IMR-90 (cell line): ENCODE measurements around the gene AKR7A2. TPM values are rescaled to one million over a fixed set of nuclear protein-coding genes. Genes with fewer than 3 reads are reported as not detected.
A peak's percentile ranks its signal among the peaks of the same experiment; 100 is the strongest.

Experiments used
- ATAC-seq: fragments of 200-7000 bp; cut with Tn5 transposase; 2 replicates; pipeline ENCODE4 v1.9.1; 2020; ENCODE audit warnings: low read depth, mild to moderate bottlenecking, moderate library complexity
- BruUV-seq: library from RNA; stranded (reverse); fragments of 400-500 nt; replicated peaks from 2 replicates; lab custom pipeline; 2021; lab: Mats Ljungman, UMichigan
- CTCF ChIA-PET: fragments of 300-600 bp; formaldehyde crosslinking; extraction: SDS; loops from one replicate; lab custom pipeline; 2021; ENCODE audit warnings: antibody characterized with exemption; lab: Yijun Ruan, JAX
- POLR2A ChIA-PET: fragments of 300-600 bp; sonication (Branson Sonifier 250); formaldehyde crosslinking; loops from one replicate; lab custom pipeline; 2022; ENCODE audit warnings: antibody characterized with exemption; ENCODE audit not compliant: unreplicated experiment; lab: Charles Lee
- DNase-seq: peaks from one replicate; pipeline ENCODE4 v3.0.0; 2013
- H2AFZ ChIP-seq: replicated peaks from 2 replicates; pipeline ENCODE3; 2013; ENCODE audit warnings: low read length, mild to moderate bottlenecking; ENCODE audit not compliant: poor library complexity
- H2AK5ac ChIP-seq: 2 replicates; pipeline ENCODE4 v1.6.1; 2013; ENCODE audit warnings: low read depth, low read length, inconsistent platforms
- H2AK9ac ChIP-seq: replicated peaks from 2 replicates; pipeline ENCODE3; 2013; ENCODE audit warnings: mild to moderate bottlenecking, low read depth, low read length, moderate library complexity; ENCODE audit not compliant: poor library complexity
- H2BK120ac ChIP-seq: 2 replicates; pipeline ENCODE4 v1.6.1; 2013; ENCODE audit warnings: low read depth, low read length, inconsistent platforms
- H2BK15ac ChIP-seq: 3 replicates; pipeline ENCODE4 v1.6.1; 2013; ENCODE audit warnings: low read depth, low read length, inconsistent platforms
- H2BK20ac ChIP-seq: 2 replicates; pipeline ENCODE4 v1.6.1; 2013; ENCODE audit warnings: low read depth, mild to moderate bottlenecking, inconsistent platforms, low read length, moderate library complexity
- H2BK5ac ChIP-seq: 2 replicates; pipeline ENCODE4 v1.6.1; 2013; ENCODE audit warnings: mild to moderate bottlenecking, low read depth, low read length, inconsistent platforms; ENCODE audit not compliant: poor library complexity, severe bottlenecking
- H3K14ac ChIP-seq: replicated peaks from 2 replicates; pipeline ENCODE4 v1.6.1; 2013; ENCODE audit warnings: low read depth, low read length, inconsistent platforms
- H3K18ac ChIP-seq: 2 replicates; pipeline ENCODE4 v1.6.1; 2013; ENCODE audit warnings: low read depth, low read length, control low read depth
- H3K23ac ChIP-seq: 2 replicates; pipeline ENCODE4 v1.6.1; 2013; ENCODE audit warnings: low read depth, low read length, inconsistent platforms
- H3K27ac ChIP-seq: 2 replicates; pipeline ENCODE4 v1.5.1; 2013; ENCODE audit warnings: mild to moderate bottlenecking, control low read depth, low read length; ENCODE audit not compliant: insufficient read depth
- H3K27me3 ChIP-seq: 2 replicates; pipeline ENCODE4 v1.6.1; 2013; ENCODE audit warnings: low read length; ENCODE audit not compliant: control insufficient read depth, insufficient read depth
- H3K36me3 ChIP-seq: 2 replicates; pipeline ENCODE4 v1.6.1; 2013; ENCODE audit warnings: low read length, mixed read lengths; ENCODE audit not compliant: control insufficient read depth, insufficient read depth
- H3K4ac ChIP-seq: 2 replicates; pipeline ENCODE4 v1.6.1; 2013; ENCODE audit warnings: low read depth, low read length, inconsistent platforms
- H3K4me1 ChIP-seq: 2 replicates; pipeline ENCODE4 v1.6.1; 2013; ENCODE audit warnings: low read length, mixed read lengths; ENCODE audit not compliant: control insufficient read depth, insufficient read depth
- H3K4me2 ChIP-seq: 2 replicates; pipeline ENCODE4 v1.6.1; 2013; ENCODE audit warnings: low read depth, mild to moderate bottlenecking, control low read depth, low read length, moderate library complexity
- H3K4me3 ChIP-seq: 2 replicates; pipeline ENCODE4 v1.5.1; 2013; ENCODE audit warnings: low read depth, mild to moderate bottlenecking, control low read depth, low read length, moderate library complexity; ENCODE audit not compliant: insufficient read depth
- H3K56ac ChIP-seq: 2 replicates; pipeline ENCODE4 v1.6.1; 2013; ENCODE audit warnings: low read length, inconsistent platforms; ENCODE audit not compliant: insufficient read depth; ENCODE audit errors: extremely low read depth
- H3K79me1 ChIP-seq, 2 experiments: 2 replicates each; pipeline ENCODE4 v1.6.1; 2013; ENCODE audit warnings: low read length in 2 of 2, inconsistent platforms in 1 of 2, low read depth in 1 of 2
- H3K9ac ChIP-seq: 2 replicates; pipeline ENCODE4 v1.6.1; 2013; ENCODE audit warnings: low read depth, low read length, control low read depth
- H3K9me1 ChIP-seq: 2 replicates; pipeline ENCODE4 v1.6.1; 2013; ENCODE audit warnings: low read length, inconsistent platforms; ENCODE audit not compliant: insufficient read depth
- H3K9me3 ChIP-seq: 2 replicates; pipeline ENCODE4 v1.6.1; 2013; ENCODE audit warnings: low read length; ENCODE audit not compliant: control insufficient read depth, insufficient read depth
- H4K20me1 ChIP-seq: 2 replicates; pipeline ENCODE4 v1.6.1; 2013; ENCODE audit warnings: low read length, inconsistent platforms; ENCODE audit not compliant: insufficient read depth
- H4K5ac ChIP-seq: 2 replicates; pipeline ENCODE4 v1.6.1; 2013; ENCODE audit warnings: mild to moderate bottlenecking, low read depth, low read length, control low read depth
- H4K8ac ChIP-seq, 2 experiments: 2 replicates each; pipeline ENCODE4 v1.6.1; 2013; ENCODE audit warnings: low read depth in 2 of 2, low read length in 2 of 2, control low read depth in 1 of 2, inconsistent platforms in 1 of 2
- H4K91ac ChIP-seq: 2 replicates; pipeline ENCODE4 v1.6.1; 2013; ENCODE audit warnings: low read depth, low read length, inconsistent platforms; ENCODE audit not compliant: insufficient read depth
- MAZ ChIP-seq: IDR thresholded peaks from 2 replicates; pipeline ENCODE4 v1.6.1; 2012; ENCODE audit warnings: low read depth, mild to moderate bottlenecking, low read length, improper control_type of control experiment, moderate library complexity, borderline replicate concordance
- WGBS, 2 experiments: methylation state at CpG; one replicate each; pipeline versions ENCODE4 v1.1.5 to v1.1.7; 2013; ENCODE audit warnings: missing lambda C conversion rate in 2 of 2; ENCODE audit not compliant: insufficient read length in 1 of 2; ENCODE audit errors: extremely low coverage in 2 of 2; 5-methylcytosine and 5-hydroxymethylcytosine counted together
- dilution Hi-C: fragments of 300-500 bp; cut with HindIII; formaldehyde crosslinking; loops from one replicate; pipeline ENCODE4 v1.14.3; 2018; ENCODE audit warnings: low sequenced_read_pairs; ENCODE audit not compliant: unreplicated experiment
- in situ Hi-C: fragments of 300-500 bp; cut with MboI; formaldehyde crosslinking; loops from 3 replicates; pipeline ENCODE4 v1.14.3; 2019; ENCODE audit warnings: low sequenced_read_pairs, inconsistent platforms, mixed read lengths
- intact Hi-C: fragments of 100-400 bp; cut with micrococcal nuclease; formaldehyde crosslinking; loops from 2 replicates; pipeline ENCODE4 v1.10.0; 2022
- polyA plus RNA-seq, 3 experiments: library from polyadenylated mRNA; depleted of rRNA; stranded (reverse); fragments of >200 nt; gene quantifications; 2 replicates each; pipeline ENCODE4 v1.2.3, GENCODE V29; 2012; ENCODE audit warnings: low replicate concordance in 1 of 3
- total RNA-seq: library from RNA; depleted of rRNA; stranded (reverse); fragments of >200 nt; gene quantifications from 2 replicates; pipeline ENCODE4 v1.2.3, GENCODE V29; 2012
- TF ChIP-seq, protein P1 (sequence below): fragments of 150-350 bp; IDR thresholded peaks from 2 replicates; pipeline ENCODE4 v1.6.1; 2017; ENCODE audit warnings: mild to moderate bottlenecking, antibody characterized with exemption, low read length, low read depth

The AKR7A2 gene
- total and polyA plus RNA-seq, 2 of the 4 experiments (the other 2 are of a cell fraction), result 55.8 to 60.2 TPM

DNA sequence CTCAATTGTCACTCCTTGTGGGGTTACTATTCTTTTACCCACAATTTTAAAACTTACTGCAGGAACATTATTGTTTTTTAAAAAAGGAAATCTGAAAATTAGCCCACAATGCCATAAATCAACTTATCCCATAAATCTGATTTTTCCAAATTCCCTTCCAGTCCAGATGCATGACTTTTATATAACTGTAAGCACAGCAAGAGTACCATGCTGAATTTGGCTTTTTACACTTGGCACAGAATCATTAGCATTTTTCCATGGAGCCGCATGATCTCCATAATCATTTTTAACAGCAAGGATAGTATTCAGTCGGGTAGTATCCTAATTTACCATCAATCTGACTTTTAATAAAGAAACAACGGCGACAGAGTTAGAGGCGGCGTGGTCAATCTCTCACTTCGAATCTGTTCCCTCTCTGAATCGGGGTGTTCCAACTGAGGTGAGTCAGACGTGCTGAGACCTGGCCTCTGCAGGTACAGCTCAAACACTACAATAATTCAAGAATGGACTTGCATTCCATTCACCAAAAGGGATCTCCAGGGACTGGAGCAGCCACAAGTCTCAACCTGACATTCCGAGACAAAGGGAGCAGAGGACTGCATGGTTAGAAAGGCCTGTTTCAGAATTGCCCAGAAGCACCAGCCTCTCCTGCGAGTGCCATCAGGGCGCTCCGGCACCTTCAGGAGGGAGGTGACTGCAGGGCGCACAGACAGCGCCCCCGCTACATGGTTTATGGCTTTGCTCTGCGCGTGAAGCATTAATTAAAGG is 49.1 kb upstream of the AKR7A2 start:
- no TSS peak for BruUV-seq

More for the DNA sequence above, 49.1 kb upstream of the AKR7A2 start:
- Histone ChIP-seq H3K27me3 (no peaks in the 10 kb centered on the region), H3K79me1 (peaks cover 41 to 89% of the 10 kb centered on the region in 2 experiments), H3K9me3 (no peaks in the 10 kb centered on the region), H4K20me1 (peaks cover 78% of the 10 kb centered on the region), H3K4ac (no peak overlapping the region), H3K27ac (no peak overlapping the region), H2BK20ac (no peak overlapping the region), H3K9me1 (peaks cover 24% of the 10 kb centered on the region), H2AK5ac (no peak overlapping the region), H3K4me3 (no peak overlapping the region), H3K56ac (no peak overlapping the region), H4K8ac (no peak overlapping the region), H2BK15ac (no peak overlapping the region), H3K9ac (no peak overlapping the region), H3K14ac (no peak overlapping the region), H3K4me1 (peaks cover 6% of the 10 kb centered on the region; the same call in 1 of the 2 replicates), H2AK9ac (no peak overlapping the region), H3K18ac (no peak overlapping the region), H2BK120ac (no peak overlapping the region), H3K36me3 (peaks cover 24% of the 10 kb centered on the region), H4K5ac (no peak overlapping the region), H3K23ac (peak overlapping the region; percentile 40; the same call in 1 of the 2 replicates), H4K91ac (no peak overlapping the region), H2AFZ (no peak overlapping the region), H2BK5ac (no peak overlapping the region), H3K4me2 (no peak overlapping the region)
- dilution Hi-C loops (no loop called here), in situ Hi-C loops (no loop called here), intact Hi-C loops (no loop called here)
- no peak for ATAC-seq
- no peak for TF ChIP-seq MAZ
- TF ChIP-seq, protein P1, sequence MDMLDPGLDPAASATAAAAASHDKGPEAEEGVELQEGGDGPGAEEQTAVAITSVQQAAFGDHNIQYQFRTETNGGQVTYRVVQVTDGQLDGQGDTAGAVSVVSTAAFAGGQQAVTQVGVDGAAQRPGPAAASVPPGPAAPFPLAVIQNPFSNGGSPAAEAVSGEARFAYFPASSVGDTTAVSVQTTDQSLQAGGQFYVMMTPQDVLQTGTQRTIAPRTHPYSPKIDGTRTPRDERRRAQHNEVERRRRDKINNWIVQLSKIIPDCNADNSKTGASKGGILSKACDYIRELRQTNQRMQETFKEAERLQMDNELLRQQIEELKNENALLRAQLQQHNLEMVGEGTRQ, result no peak
- CTCF ChIA-PET, result no interaction called here
- DNase-seq, result no peak
- WGBS, 2 experiments, result 86% methylated on average over 11 of the region's 18 CpGs; no CpG with 5 or more reads in 1 of the 2 experiments
- POLR2A ChIA-PET, result no interaction called here
